ENCODE data around the gene PLCH1.

- TF ChIP-seq CTCF (optimal IDR thresholded peaks at IDR 0.05 in 1 of 3, IDR thresholded peaks at IDR 0.05 in 1 of 3, conservative IDR thresholded peaks at IDR 0.05 in 1 of 3; ENCODE audit: extremely low read depth in 1 of 3, insufficient read depth in 2 of 3, low read length in 3 of 3), result no peak
- TF ChIP-seq EZH2 (IDR thresholded peaks at IDR 0.05; ENCODE audit: low read length), result no peak
Observed at GRCh38 chr3:155637567-155637966, 107.3 kb downstream of the PLCH1 start.
